Measurements from ENCODE around the gene PIK3CA. TPM values are rescaled to one million over a fixed set of nuclear protein-coding genes. Genes with fewer than 3 reads are reported as not detected.

The PIK3CA gene
- total RNA-seq, 1 experiment from 2014 or later, result 19.8 TPM

- Histone ChIP-seq H3K4me1 (ENCODE audit: insufficient read depth, low read length, poor library complexity, severe bottlenecking) (peaks cover 5% of the 10 kb centered on the region), H3K27me3 (replicated peaks; ENCODE audit: insufficient read depth, low read depth, low read length, poor library complexity) (no peaks in the 10 kb centered on the region), H3K4me3 (ENCODE audit: low read depth, low read length, poor library complexity, severe bottlenecking) (no peak overlapping the region), H3K27ac (ENCODE audit: low read depth, low read length, poor library complexity, severe bottlenecking) (no peak overlapping the region), H3K36me3 (ENCODE audit: insufficient read depth, low read length, poor library complexity, severe bottlenecking) (no peaks in the 10 kb centered on the region), H3K9me3 (ENCODE audit: low read depth, low read length, poor library complexity, severe bottlenecking) (peaks cover 16% of the 10 kb centered on the region)
- ChIA-PET CTCF (no interaction called here), POLR2A (ENCODE audit: low non-redundant PET) (no interaction called here)
- BruUV-seq (replicated peaks), result no TSS peak
- intact Hi-C loops (cut with micrococcal nuclease; ENCODE audit: unreplicated experiment), result no loop called here
- no peak for DNase-seq (ENCODE audit: low spot score)
- TF ChIP-seq CTCF (conservative IDR thresholded peaks at IDR 0.05; ENCODE audit: low read depth, low read length), result no peak
- TF ChIP-seq EZH2 (IDR thresholded peaks at IDR 0.05; ENCODE audit: borderline replicate concordance, low read depth, low read length, poor library complexity, severe bottlenecking), result no peak
Observed at GRCh38 chr3:179174898-179175297, 26.7 kb downstream of the PIK3CA start.

DNA sequence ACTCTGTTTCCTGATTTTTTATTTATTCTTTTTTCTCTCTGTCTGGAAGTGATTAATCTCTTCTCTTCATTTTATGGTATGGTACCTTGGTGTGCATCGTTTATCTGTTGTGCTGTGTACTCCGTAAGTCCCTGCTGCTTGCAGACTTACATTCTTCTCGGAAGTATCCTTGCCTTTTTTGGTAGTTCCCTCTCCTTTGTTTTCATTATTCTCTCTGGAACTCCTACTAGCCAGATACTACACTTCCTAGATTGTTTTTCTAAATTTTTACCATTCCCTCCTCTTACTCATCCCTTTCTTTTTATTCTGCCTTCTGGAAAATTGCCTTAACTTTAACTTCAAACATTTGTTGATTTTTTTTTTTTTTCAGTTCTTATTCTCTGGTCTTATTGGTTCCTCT lies 27.2 kb downstream of the PIK3CA start:
- ChIA-PET POLR2A (ENCODE audit: low non-redundant PET) (no interaction called here), CTCF (no interaction called here)
- no peak for TF ChIP-seq CTCF (conservative IDR thresholded peaks at IDR 0.05; ENCODE audit: low read depth, low read length)
- no peak for TF ChIP-seq EZH2 (IDR thresholded peaks at IDR 0.05; ENCODE audit: borderline replicate concordance, low read depth, low read length, poor library complexity, severe bottlenecking)
- no peak for DNase-seq (ENCODE audit: low spot score)
- no peak overlapping the region for H3K27ac ChIP-seq (ENCODE audit: low read depth, low read length, poor library complexity, severe bottlenecking)
- no peak overlapping the region for H3K4me3 ChIP-seq (ENCODE audit: low read depth, low read length, poor library complexity, severe bottlenecking)
- H3K27me3 ChIP-seq (replicated peaks; ENCODE audit: insufficient read depth, low read depth, low read length, poor library complexity), result no peaks in the 10 kb centered on the region
- peaks cover 16% of the 10 kb centered on the region for H3K9me3 ChIP-seq (ENCODE audit: low read depth, low read length, poor library complexity, severe bottlenecking)
- intact Hi-C loops (cut with micrococcal nuclease; ENCODE audit: unreplicated experiment), result no loop called here
- peaks cover 10% of the 10 kb centered on the region for H3K4me1 ChIP-seq (ENCODE audit: insufficient read depth, low read length, poor library complexity, severe bottlenecking)
- H3K36me3 ChIP-seq (ENCODE audit: insufficient read depth, low read length, poor library complexity, severe bottlenecking), result no peaks in the 10 kb centered on the region
- no TSS peak for BruUV-seq (replicated peaks)

- CTCF ChIA-PET, result no interaction called here
- intact Hi-C loops (cut with micrococcal nuclease; ENCODE audit: unreplicated experiment), result no loop called here
- TF ChIP-seq EZH2 (IDR thresholded peaks at IDR 0.05; ENCODE audit: borderline replicate concordance, low read depth, low read length, poor library complexity, severe bottlenecking) (no peak), CTCF (conservative IDR thresholded peaks at IDR 0.05; ENCODE audit: low read depth, low read length) (no peak)
- no peaks in the 10 kb centered on the region for H3K36me3 ChIP-seq (ENCODE audit: insufficient read depth, low read length, poor library complexity, severe bottlenecking)
- no peaks in the 10 kb centered on the region for H3K27me3 ChIP-seq (replicated peaks; ENCODE audit: insufficient read depth, low read depth, low read length, poor library complexity)
- no peak overlapping the region for H3K4me3 ChIP-seq (ENCODE audit: low read depth, low read length, poor library complexity, severe bottlenecking)
- no peak for DNase-seq (ENCODE audit: low spot score)
- POLR2A ChIA-PET (ENCODE audit: low non-redundant PET), result no interaction called here
- peaks cover under 1% of the 10 kb centered on the region for H3K9me3 ChIP-seq (ENCODE audit: low read depth, low read length, poor library complexity, severe bottlenecking)
- no TSS peak for BruUV-seq (replicated peaks)
- H3K27ac ChIP-seq (ENCODE audit: low read depth, low read length, poor library complexity, severe bottlenecking), result no peak overlapping the region
- H3K4me1 ChIP-seq (ENCODE audit: insufficient read depth, low read length, poor library complexity, severe bottlenecking), result peaks cover 31% of the 10 kb centered on the region
Observed at GRCh38 chr3:179177611-179178010, 29.5 kb downstream of the PIK3CA start.

All from A673 (cell line).